HepG2 (cell line): Measurements from ENCODE around the gene CD72. TPM values are rescaled to one million over a fixed set of nuclear protein-coding genes. Genes with fewer than 3 reads are reported as not detected.

ENCODE experiments used
- AGO2 ChIP-seq: fragments of 200-400 bp; formaldehyde crosslinking; optimal IDR thresholded peaks from 2 replicates; pipeline ENCODE3; 2017; ENCODE audit warnings: mild to moderate bottlenecking, low read depth, low read length, moderate library complexity
- ARNTL ChIP-seq: sonication (generic); formaldehyde crosslinking; IDR thresholded peaks from 2 replicates; pipeline ENCODE4 v1.4.0; 2020; ENCODE audit warnings: mild to moderate bottlenecking, missing genetic modification reagents
- ATF4 ChIP-seq, 2 experiments: fragments of 450-650 bp in 1 of 2; sonication (generic) in 1 of 2; formaldehyde crosslinking; IDR thresholded peaks; 2 replicates each; pipeline versions ENCODE4 v1.5.0 to v1.8.0; 2020 to 2022; ENCODE audit warnings: mild to moderate bottlenecking in 1 of 2, missing genetic modification reagents in 1 of 2
- BCL6 ChIP-seq: IDR thresholded peaks from 2 replicates; pipeline ENCODE4 v1.6.1; 2016; ENCODE audit warnings: missing genetic modification reagents, missing compliant biosample characterization
- DPF2 ChIP-seq: sonication (generic); formaldehyde crosslinking; IDR thresholded peaks from 2 replicates; pipeline ENCODE4 v1.4.0; 2020; ENCODE audit warnings: mild to moderate bottlenecking, low read depth, missing genetic modification reagents, borderline replicate concordance
- IKZF5 ChIP-seq: IDR thresholded peaks from 2 replicates; pipeline ENCODE4 v1.6.1; 2018; ENCODE audit warnings: missing genetic modification reagents, mild to moderate bottlenecking, missing compliant biosample characterization
- MTF1 ChIP-seq: sonication (generic); formaldehyde crosslinking; IDR thresholded peaks from 2 replicates; pipeline ENCODE4 v1.5.0; 2020; ENCODE audit warnings: missing genetic modification reagents
- MTF2 ChIP-seq: sonication (generic); formaldehyde crosslinking; IDR thresholded peaks from 2 replicates; pipeline ENCODE4 v1.5.0; 2020; ENCODE audit warnings: missing genetic modification reagents, borderline replicate concordance
- SIX1 ChIP-seq: sonication (generic); formaldehyde crosslinking; IDR thresholded peaks from 2 replicates; pipeline ENCODE4 v1.4.0; 2020; ENCODE audit warnings: missing genetic modification reagents, borderline replicate concordance
- SNAPC2 ChIP-seq: sonication (generic); formaldehyde crosslinking; IDR thresholded peaks from 2 replicates; pipeline ENCODE4 v1.8.1; 2022; ENCODE audit warnings: mild to moderate bottlenecking, missing genetic modification reagents
- SSRP1 ChIP-seq: IDR thresholded peaks from 2 replicates; pipeline ENCODE4 v1.6.1; 2016; ENCODE audit warnings: control low read depth
- ZFP36 ChIP-seq: fragments of 150-350 bp; IDR thresholded peaks from 2 replicates; pipeline ENCODE4 v1.6.1; 2018; ENCODE audit warnings: borderline replicate concordance, low read length, low read depth; ENCODE audit not compliant: partially characterized antibody
- ZNF597 ChIP-seq: sonication (generic); formaldehyde crosslinking; IDR thresholded peaks from 2 replicates; pipeline ENCODE4 v1.5.0; 2020; ENCODE audit warnings: missing genetic modification reagents
- ZNF780A ChIP-seq: sonication (generic); formaldehyde crosslinking; IDR thresholded peaks from 2 replicates; pipeline ENCODE4 v1.8.0; 2022; ENCODE audit warnings: mild to moderate bottlenecking, missing genetic modification reagents, moderate library complexity
- ZNF792 ChIP-seq: IDR thresholded peaks from 2 replicates; pipeline ENCODE4 v1.6.1; 2016
- ZNF839 ChIP-seq: sonication (generic); formaldehyde crosslinking; IDR thresholded peaks from 2 replicates; pipeline ENCODE4 v1.4.0; 2020; ENCODE audit warnings: missing genetic modification reagents, mild to moderate bottlenecking, borderline replicate concordance
- ZUFSP ChIP-seq: sonication (generic); formaldehyde crosslinking; IDR thresholded peaks from 2 replicates; pipeline ENCODE4 v1.9.0; 2021; ENCODE audit warnings: missing genetic modification reagents, mild to moderate bottlenecking, borderline replicate concordance
- polyA plus RNA-seq, 8 experiments: library from polyadenylated mRNA; depleted of rRNA in 3 of 8; stranded (reverse) in 7 of 8; unstranded in 1 of 8; fragments of >200 nt; fragmentation: Illumina TruSeq in 4 of 8; extraction: Trizol in 4 of 8; gene quantifications; 2 replicates each; pipeline versions ENCODE4 v1.2.1 to v1.2.3, GENCODE V29; 2011 to 2016; ENCODE audit warnings: low read depth in 4 of 8, missing spikeins in 1 of 8, mixed read lengths in 1 of 8; ENCODE audit not compliant: insufficient read depth in 1 of 8
- total RNA-seq, 5 experiments: library from RNA; depleted of rRNA; stranded (reverse); fragments of >200 nt; fragmentation: Illumina TruSeq; extraction: Trizol; gene quantifications; 2 replicates each; pipeline ENCODE4 v1.2.3, GENCODE V29; 2016; ENCODE audit warnings: low read depth in 1 of 5
- TF ChIP-seq, protein P1 (sequence below): sonication (generic); formaldehyde crosslinking; IDR thresholded peaks from 2 replicates; pipeline ENCODE4 v1.5.1; 2020; ENCODE audit warnings: missing genetic modification reagents, mild to moderate bottlenecking, borderline replicate concordance
- TF ChIP-seq, protein P2 (sequence below): sonication (generic); formaldehyde crosslinking; IDR thresholded peaks from 2 replicates; pipeline ENCODE4 v1.8.1; 2023; ENCODE audit warnings: mild to moderate bottlenecking, inconsistent platforms, moderate library complexity, missing genetic modification reagents, borderline replicate concordance

Gene CD72
- total and polyA plus RNA-seq, 2 of the 13 experiments (the other 11 are each of a cell fraction or from before 2014, with no cell fraction given), result 0.18 to 1.1 TPM

GRCh38 chr9:35651956-35652828 lies 34.0 kb upstream of the CD72 start (continued):
- TF ChIP-seq IKZF5 (CRISPR knock-in tag) (0 out of 2 replicates have a peak, but pooled peaks have one; percentile 28), ZNF792 (no peak), SSRP1 (CRISPR knock-in tag) (peak; percentile 37; the same call in 1 of the 2 replicates), ARNTL (CRISPR knock-in tag) (no peak), MTF2 (CRISPR knock-in tag) (no peak), ZUFSP (CRISPR knock-in tag) (no peak), DPF2 (peak; percentile 60; the same call in 1 of the 2 replicates), ZFP36 (no peak), ZNF780A (CRISPR knock-in tag) (no peak), SNAPC2 (0 out of 2 replicates have a peak, but pooled peaks have one; percentile 26), AGO2 (no peak), MTF1 (no peak), BCL6 (CRISPR knock-in tag) (0 out of 2 replicates have a peak, but pooled peaks have one; percentile 19), ATF4 (CRISPR knock-in tag; IDR thresholded peaks at IDR 0.05) (peak in 1 of 2 experiments; percentile 33; a peak in 1 of 4 replicates), ZNF597 (CRISPR knock-in tag) (no peak), SIX1 (no peak), ZNF839 (CRISPR knock-in tag) (no peak)
- TF ChIP-seq, protein P1, sequence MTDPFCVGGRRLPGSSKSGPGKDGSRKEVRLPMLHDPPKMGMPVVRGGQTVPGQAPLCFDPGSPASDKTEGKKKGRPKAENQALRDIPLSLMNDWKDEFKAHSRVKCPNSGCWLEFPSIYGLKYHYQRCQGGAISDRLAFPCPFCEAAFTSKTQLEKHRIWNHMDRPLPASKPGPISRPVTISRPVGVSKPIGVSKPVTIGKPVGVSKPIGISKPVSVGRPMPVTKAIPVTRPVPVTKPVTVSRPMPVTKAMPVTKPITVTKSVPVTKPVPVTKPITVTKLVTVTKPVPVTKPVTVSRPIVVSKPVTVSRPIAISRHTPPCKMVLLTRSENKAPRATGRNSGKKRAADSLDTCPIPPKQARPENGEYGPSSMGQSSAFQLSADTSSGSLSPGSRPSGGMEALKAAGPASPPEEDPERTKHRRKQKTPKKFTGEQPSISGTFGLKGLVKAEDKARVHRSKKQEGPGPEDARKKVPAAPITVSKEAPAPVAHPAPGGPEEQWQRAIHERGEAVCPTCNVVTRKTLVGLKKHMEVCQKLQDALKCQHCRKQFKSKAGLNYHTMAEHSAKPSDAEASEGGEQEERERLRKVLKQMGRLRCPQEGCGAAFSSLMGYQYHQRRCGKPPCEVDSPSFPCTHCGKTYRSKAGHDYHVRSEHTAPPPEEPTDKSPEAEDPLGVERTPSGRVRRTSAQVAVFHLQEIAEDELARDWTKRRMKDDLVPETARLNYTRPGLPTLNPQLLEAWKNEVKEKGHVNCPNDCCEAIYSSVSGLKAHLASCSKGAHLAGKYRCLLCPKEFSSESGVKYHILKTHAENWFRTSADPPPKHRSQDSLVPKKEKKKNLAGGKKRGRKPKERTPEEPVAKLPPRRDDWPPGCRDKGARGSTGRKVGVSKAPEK (CRISPR knock-in tag), result no peak
- TF ChIP-seq, protein P2, sequence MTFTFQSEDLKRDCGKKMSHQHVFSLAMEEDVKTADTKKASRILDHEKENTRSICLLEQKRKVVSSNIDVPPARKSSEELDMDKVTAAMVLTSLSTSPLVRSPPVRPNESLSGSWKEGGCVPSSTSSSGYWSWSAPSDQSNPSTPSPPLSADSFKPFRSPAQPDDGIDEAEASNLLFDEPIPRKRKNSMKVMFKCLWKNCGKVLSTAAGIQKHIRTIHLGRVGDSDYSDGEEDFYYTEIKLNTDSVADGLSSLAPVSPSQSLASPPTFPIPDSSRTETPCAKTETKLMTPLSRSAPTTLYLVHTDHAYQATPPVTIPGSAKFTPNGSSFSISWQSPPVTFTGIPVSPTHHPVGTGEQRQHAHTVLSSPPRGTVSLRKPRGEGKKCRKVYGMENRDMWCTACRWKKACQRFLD, result no peak
